Prostate gland (tissue), 2 donors: Measurements from ENCODE around the gene USP20. TPM values are rescaled to one million over a fixed set of nuclear protein-coding genes. Genes with fewer than 3 reads are reported as not detected.

Source experiments
- DNase-seq: peaks from one replicate; pipeline ENCODE4 v3.0.0-alpha.2; 2019; ENCODE audit warnings: low spot score
- H3K27ac ChIP-seq, 2 donors: fragments of 200-600 bp; sonication (generic); 2 replicates each; pipeline ENCODE4 v1.5.1; 2017 to 2019
- H3K27me3 ChIP-seq: fragments of 200-600 bp; sonication (generic); replicated peaks from 2 replicates; pipeline ENCODE4 v1.5.1; 2019; ENCODE audit not compliant: insufficient read depth
- H3K36me3 ChIP-seq, 2 donors: fragments of 200-600 bp; sonication (generic); 1 replicate in 1 of 2; 2 replicates in 1 of 2; pipeline versions ENCODE4 v1.5.1 to v1.8.1; 2017 to 2019
- H3K4me1 ChIP-seq: fragments of 200-600 bp; sonication (generic); replicated peaks from 2 replicates; pipeline ENCODE4 v1.5.1; 2019
- H3K4me3 ChIP-seq, 2 donors: fragments of 200-600 bp; sonication (generic); 2 replicates each; pipeline ENCODE4 v1.5.1; 2017 to 2019
- H3K9me3 ChIP-seq: fragments of 200-600 bp; sonication (generic); 2 replicates; pipeline ENCODE4 v1.5.1; 2017
- POLR2A ChIP-seq: fragments of 450-650 bp; IDR thresholded peaks from one replicate; pipeline ENCODE4 v1.6.1; 2016; ENCODE audit warnings: antibody characterized with exemption, mild to moderate bottlenecking
- POLR2AphosphoS5 ChIP-seq: sonication (generic); formaldehyde crosslinking; IDR thresholded peaks from one replicate; pipeline ENCODE4 v1.6.1; 2017; ENCODE audit warnings: antibody characterized with exemption
- WGBS: methylation state at CpG from one replicate; pipeline ENCODE4 v1.1.5; 2018; 5-methylcytosine and 5-hydroxymethylcytosine counted together
- intact Hi-C: fragments of 100-400 bp; cut with DNase I; formaldehyde crosslinking; loops from one replicate; pipeline ENCODE4 v1.14.2; 2022
- total RNA-seq, 2 donors: library from RNA; depleted of rRNA; stranded (reverse); fragments of >200 nt; gene quantifications; one replicate each; pipeline ENCODE4 v1.1.0, GENCODE V29; 2016
- TF ChIP-seq, protein P1 (sequence below), 4 experiments: fragments of 200-600 bp in 2 of 4; fragments of 450-650 bp in 2 of 4; sonication (generic) in 2 of 4; IDR thresholded peaks; 1 replicate in 3 of 4; 2 replicates in 1 of 4; pipeline ENCODE4 v1.5.1; 2016 to 2019; ENCODE audit warnings: antibody characterized with exemption in 4 of 4, mild to moderate bottlenecking in 2 of 4, moderate library complexity in 2 of 4

USP20 gene
- total RNA-seq, 2 donors from 2014 or later: 34.8 to 53.5 TPM

DNA sequence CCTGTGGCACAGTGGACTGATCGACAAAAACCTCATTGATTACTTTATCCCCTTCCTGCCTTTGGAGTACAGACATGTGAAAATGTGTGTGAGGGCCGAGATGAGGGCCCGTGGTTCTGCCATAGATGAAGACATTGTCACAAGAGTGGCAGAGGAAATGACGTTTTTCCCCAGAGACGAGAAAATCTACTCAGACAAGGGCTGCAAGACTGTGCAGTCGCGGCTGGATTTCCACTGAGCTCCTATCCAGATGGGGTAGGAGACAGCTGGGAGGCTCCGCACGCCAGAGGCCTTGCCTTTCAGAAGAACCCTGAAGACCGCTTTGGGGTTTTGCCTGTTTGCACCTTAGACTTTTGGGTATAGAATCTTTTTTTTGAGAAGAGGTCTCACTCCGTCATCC is 25.9 kb upstream of the USP20 start:
- H3K9me3 ChIP-seq: no peaks in the 10 kb centered on the region
- peaks cover under 1% of the 10 kb centered on the region for H3K4me1 ChIP-seq
- WGBS: 93% methylated on average over 11 of the region's 11 CpGs
- H3K27me3 ChIP-seq: no peaks in the 10 kb centered on the region
- H3K4me3 ChIP-seq: no peak overlapping the region
- TF ChIP-seq, protein P1, sequence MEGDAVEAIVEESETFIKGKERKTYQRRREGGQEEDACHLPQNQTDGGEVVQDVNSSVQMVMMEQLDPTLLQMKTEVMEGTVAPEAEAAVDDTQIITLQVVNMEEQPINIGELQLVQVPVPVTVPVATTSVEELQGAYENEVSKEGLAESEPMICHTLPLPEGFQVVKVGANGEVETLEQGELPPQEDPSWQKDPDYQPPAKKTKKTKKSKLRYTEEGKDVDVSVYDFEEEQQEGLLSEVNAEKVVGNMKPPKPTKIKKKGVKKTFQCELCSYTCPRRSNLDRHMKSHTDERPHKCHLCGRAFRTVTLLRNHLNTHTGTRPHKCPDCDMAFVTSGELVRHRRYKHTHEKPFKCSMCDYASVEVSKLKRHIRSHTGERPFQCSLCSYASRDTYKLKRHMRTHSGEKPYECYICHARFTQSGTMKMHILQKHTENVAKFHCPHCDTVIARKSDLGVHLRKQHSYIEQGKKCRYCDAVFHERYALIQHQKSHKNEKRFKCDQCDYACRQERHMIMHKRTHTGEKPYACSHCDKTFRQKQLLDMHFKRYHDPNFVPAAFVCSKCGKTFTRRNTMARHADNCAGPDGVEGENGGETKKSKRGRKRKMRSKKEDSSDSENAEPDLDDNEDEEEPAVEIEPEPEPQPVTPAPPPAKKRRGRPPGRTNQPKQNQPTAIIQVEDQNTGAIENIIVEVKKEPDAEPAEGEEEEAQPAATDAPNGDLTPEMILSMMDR (IDR thresholded peaks at IDR 0.05): no peak
- no peak for TF ChIP-seq POLR2AphosphoS5
- no peaks in the 10 kb centered on the region for H3K36me3 ChIP-seq
- DNase-seq: no peak
- no peak overlapping the region for H3K27ac ChIP-seq
- intact Hi-C loops: no loop called here

DNA sequence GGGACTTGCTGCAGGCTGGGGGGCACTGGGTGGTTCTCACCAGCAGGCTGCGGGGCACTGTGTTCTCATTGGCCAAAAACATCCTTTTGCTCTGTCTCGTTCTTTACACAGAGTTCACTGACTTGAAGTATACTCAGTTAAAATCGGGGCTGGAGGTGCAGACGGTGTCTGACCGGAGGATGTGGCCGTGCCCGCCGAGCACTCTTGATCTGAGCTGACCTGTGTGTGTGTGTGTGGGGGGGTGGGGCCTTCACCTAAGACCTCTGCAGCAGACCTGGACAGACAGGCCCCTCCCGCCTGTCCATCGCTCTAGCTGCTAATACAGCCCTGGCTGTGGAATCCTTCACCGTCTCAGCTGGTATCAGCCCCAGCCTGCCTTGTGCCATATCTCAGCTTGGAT is 25.1 kb upstream of the USP20 start:
- TF ChIP-seq, protein P1 (IDR thresholded peaks at IDR 0.05): no peak
- TF ChIP-seq POLR2A: no peak
- no peak for TF ChIP-seq POLR2AphosphoS5
- H3K4me3 ChIP-seq: no peak overlapping the region
- peak overlapping the region in 1 of 2 donors; percentile 48 for H3K27ac ChIP-seq
- H3K4me1 ChIP-seq: no peaks in the 10 kb centered on the region
- 64% methylated on average over 11 of the region's 11 CpGs for WGBS
- no peaks in the 10 kb centered on the region for H3K9me3 ChIP-seq
- H3K36me3 ChIP-seq: no peaks in the 10 kb centered on the region
- intact Hi-C loops: no loop called here
- DNase-seq: no peak
- no peaks in the 10 kb centered on the region for H3K27me3 ChIP-seq

DNA sequence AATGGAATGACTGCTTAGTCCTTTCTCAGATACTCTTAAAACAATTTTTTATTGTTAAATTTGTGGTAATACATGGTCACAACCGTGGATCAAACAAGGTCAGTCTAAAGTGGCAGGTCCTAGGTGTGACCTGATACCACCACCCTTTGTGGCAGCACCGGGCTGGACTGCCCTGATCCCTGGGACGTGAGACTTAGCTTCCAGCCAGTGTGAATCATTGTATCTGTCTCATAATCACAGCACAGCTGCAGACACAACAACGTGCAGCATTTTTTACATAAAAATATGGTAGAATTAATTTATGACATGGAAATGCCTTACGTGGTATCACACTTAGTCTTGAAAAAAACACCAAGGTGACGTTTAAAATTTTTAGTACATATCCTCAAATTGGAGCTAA is 24.5 kb upstream of the USP20 start:
- no peaks in the 10 kb centered on the region for H3K9me3 ChIP-seq
- H3K36me3 ChIP-seq: no peaks in the 10 kb centered on the region
- TF ChIP-seq POLR2AphosphoS5: no peak
- TF ChIP-seq, protein P1 (IDR thresholded peaks at IDR 0.05): no peak
- no peak for TF ChIP-seq POLR2A
- no peaks in the 10 kb centered on the region for H3K4me1 ChIP-seq
- DNase-seq: no peak
- peak overlapping the region in 1 of 2 donors; percentile 48 for H3K27ac ChIP-seq
- intact Hi-C loops: no loop called here
- 60% methylated on average over 6 of the region's 6 CpGs for WGBS
- no peaks in the 10 kb centered on the region for H3K27me3 ChIP-seq
- no peak overlapping the region for H3K4me3 ChIP-seq

- Histone ChIP-seq H3K27ac (peak overlapping the region in 1 of 2 donors; percentile 48), H3K4me3 (no peak overlapping the region), H3K9me3 (no peaks in the 10 kb centered on the region), H3K4me1 (no peaks in the 10 kb centered on the region), H3K27me3 (no peaks in the 10 kb centered on the region), H3K36me3 (peaks cover 0 to 8% of the 10 kb centered on the region in 2 donors)
- intact Hi-C loops: no loop called here
- TF ChIP-seq POLR2AphosphoS5: no peak
- TF ChIP-seq POLR2A: no peak
- TF ChIP-seq, protein P1 (IDR thresholded peaks at IDR 0.05): no peak
- DNase-seq: no peak
- 94% methylated on average over 6 of the region's 6 CpGs for WGBS
Observed at GRCh38 chr9:129811967-129812363, 23.3 kb upstream of the USP20 start.

GRCh38 chr9:129812385-129812784 is 22.9 kb upstream of the USP20 start:
- no peak for DNase-seq
- intact Hi-C loops: no loop called here
- H3K27ac ChIP-seq: no peak overlapping the region
- no peaks in the 10 kb centered on the region for H3K27me3 ChIP-seq
- peaks cover 0 to 8% of the 10 kb centered on the region in 2 donors for H3K36me3 ChIP-seq
- TF ChIP-seq, protein P1 (IDR thresholded peaks at IDR 0.05): no peak
- TF ChIP-seq POLR2AphosphoS5 (no peak), POLR2A (no peak)
- 93% methylated on average over 9 of the region's 9 CpGs for WGBS
- H3K9me3 ChIP-seq: no peaks in the 10 kb centered on the region
- no peaks in the 10 kb centered on the region for H3K4me1 ChIP-seq
- H3K4me3 ChIP-seq: no peak overlapping the region
